Heart left ventricle (tissue), 16 donors: ENCODE measurements around the gene CSNK1D. TPM values are rescaled to one million over a fixed set of nuclear protein-coding genes. Genes with fewer than 3 reads are reported as not detected.

ENCODE experiments used
- ATAC-seq, 4 donors: fragments of 200-7000 bp; cut with Tn5 transposase; one replicate each; pipeline ENCODE4 v1.9.1; 2020 to 2022; ENCODE audit warnings: moderate library complexity in 4 of 4, mild to moderate bottlenecking in 3 of 4, moderate number of reproducible peaks in 1 of 4
- DNase-seq, 5 donors: peaks; one replicate each; pipeline ENCODE4 v3.0.0-alpha.2; 2020
- H3K27ac ChIP-seq, 12 donors: fragments of 200-600 bp; sonication (generic) in 4 of 12; one replicate each; pipeline versions ENCODE4 v1.5.0 to v1.8.0; 2016 to 2022; ENCODE audit warnings: mild to moderate bottlenecking in 2 of 12
- H3K27me3 ChIP-seq, 9 donors: fragments of 200-600 bp; sonication (generic) in 2 of 9; one replicate each; pipeline versions ENCODE4 v1.5.1 to v1.8.0; 2016 to 2022; ENCODE audit warnings: mild to moderate bottlenecking in 3 of 9
- H3K36me3 ChIP-seq, 9 donors: fragments of 200-600 bp; sonication (generic) in 2 of 9; one replicate each; pipeline versions ENCODE4 v1.5.0 to v1.8.0; 2018 to 2022; ENCODE audit warnings: mild to moderate bottlenecking in 2 of 9
- H3K4me1 ChIP-seq, 12 donors: fragments of 200-600 bp; sonication (generic) in 4 of 12; one replicate each; pipeline versions ENCODE4 v1.5.0 to v1.8.0; 2016 to 2022; ENCODE audit warnings: mild to moderate bottlenecking in 3 of 12
- H3K4me3 ChIP-seq, 12 donors: fragments of 200-600 bp; sonication (generic) in 4 of 12; one replicate each; pipeline versions ENCODE4 v1.5.0 to v1.8.0; 2017 to 2022; ENCODE audit warnings: mild to moderate bottlenecking in 9 of 12, moderate library complexity in 4 of 12
- H3K9me3 ChIP-seq, 12 donors: fragments of 200-600 bp; sonication (generic) in 4 of 12; one replicate each; pipeline versions ENCODE4 v1.5.0 to v1.8.0; 2016 to 2022; ENCODE audit warnings: mild to moderate bottlenecking in 1 of 12
- CTCF ChIP-seq, 12 donors: fragments of 200-600 bp; sonication (generic) in 4 of 12; IDR thresholded peaks; one replicate each; pipeline versions ENCODE4 v1.5.0 to v1.8.0; 2018 to 2022; ENCODE audit warnings: antibody characterized with exemption in 12 of 12, mild to moderate bottlenecking in 5 of 12
- POLR2A ChIP-seq, 2 donors: fragments of 450-650 bp; IDR thresholded peaks; one replicate each; pipeline ENCODE4 v1.6.1; 2017; ENCODE audit warnings: antibody characterized with exemption in 2 of 2, mild to moderate bottlenecking in 2 of 2, moderate library complexity in 2 of 2
- WGBS, 4 donors: extraction: QIAGEN DNeasy Blood & Tissue Kit in 2 of 4; methylation state at CpG; one replicate each; pipeline versions ENCODE4 v1.1.5 to v1.1.7; 2013 to 2018; 5-methylcytosine and 5-hydroxymethylcytosine counted together
- intact Hi-C, 10 donors: fragments of 100-400 bp; cut with DNase I; formaldehyde crosslinking; loops; one replicate each; pipeline versions ENCODE4 v1.11.1 to v1.14.2; 2022
- polyA plus RNA-seq, 2 donors: library from polyadenylated mRNA; stranded (reverse); fragments of 200-250 nt; gene quantifications; one replicate each; pipeline ENCODE4 v1.2.3, GENCODE V29; 2013
- total RNA-seq, 9 donors: library from RNA; depleted of rRNA in 2 of 9; stranded (reverse); fragments of >200 nt in 2 of 9; fragmentation: NEBNext Ultra II Directional in 3 of 9; extraction: Animal tissue kit (Norgen Biotek cat#: 25700) in 3 of 9; gene quantifications; one replicate each; pipeline versions ENCODE4 v1.1.0 to v1.2.4, GENCODE V29; 2016 to 2023
- donor health status: ischemic (EF 13 %, LVEDD 7.1; RV severe dilation, severe dysfunction).
- donor health status: healthy with polysubstance abuse.
- donor health status: DM: no; HTN: yes; CAD: no.
- donor health status: DM: no; HTN: no; CAD: no.
- donor health status: ischemic (EF 25% LVEDD 6.9; RV normal size, moderate dysfunction).
- donor health status: ischemic (EF 25% LVEDD 5.7; RV mildly dilated, moderate dysfunction).
- donor health status: healthy.
- donor health status: DM: yes; HTN: yes; CAD: no.
- donor health status: ischemic (EF 35%, LVEDD 5.7; RV mildly dilated, moderate dysfunction).
- donor health status: nonischemic (EF 11% LVEDD 7.7; RV severe dilation, severe dysfunction).
- donor health status: DM: yes; HTN: yes; CAD: no.
- donor health status: PGD.
- donor health status: ischemic (EF 29% LVEDD 5.4; RV normal size, mild dysfunction).
- donor health status: nonischemic (EF 23%, LVEDD 6.1; RV moderate dilation, normal function).

Gene CSNK1D
- total and polyA plus RNA-seq, 11 donors, result 38.4 to 88.1 (median 66.1) TPM

DNA sequence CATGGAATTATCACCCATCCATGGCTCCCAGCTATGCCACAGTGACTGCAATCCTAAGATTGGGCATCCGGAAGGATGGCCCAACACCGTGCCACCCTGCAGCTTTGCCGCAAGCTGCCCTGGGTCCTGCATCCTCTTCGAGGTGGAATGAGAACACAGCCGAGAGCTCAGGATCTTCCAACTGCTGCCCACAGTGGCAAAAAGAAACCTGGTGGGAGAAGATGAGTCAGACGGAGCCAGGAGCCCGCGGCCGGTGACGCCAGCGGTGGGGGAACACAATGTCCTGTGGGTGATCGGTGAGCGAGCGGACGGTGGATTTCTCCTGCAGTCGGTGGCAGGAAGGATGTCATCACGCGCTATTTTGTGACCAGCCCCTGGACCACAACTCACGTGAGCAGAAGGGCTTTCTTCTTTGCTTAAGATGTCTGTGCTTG is 23.8 kb upstream of the CSNK1D start:
- peaks cover 6 to 72% (median 22%) of the 10 kb centered on the region in 12 donors for H3K4me1 ChIP-seq
- H3K4me3 ChIP-seq, result peak overlapping the region in 11 of 12 donors; percentile 19 to 61 (median 51)
- peaks cover 0 to 2% (median 0%) of the 10 kb centered on the region in 9 donors for H3K27me3 ChIP-seq
- peak overlapping the region; percentile 77 to 98 (median 90) for H3K27ac ChIP-seq
- TF ChIP-seq POLR2A (IDR thresholded peaks at IDR 0.05), result no peak
- TF ChIP-seq CTCF (IDR thresholded peaks at IDR 0.05), result no peak
- no peaks in the 10 kb centered on the region for H3K36me3 ChIP-seq
- H3K9me3 ChIP-seq, result no peaks in the 10 kb centered on the region
- peak; percentile 1 to 50 (median 18) for ATAC-seq
- 47 to 61% (median 53%) methylated on average over 19 of the region's 19 CpGs for WGBS, 4 donors
- intact Hi-C loops, result loop anchor here in 2 of 10 donors (10.0 kb wide), 2 partner anchors 52 to 62 kb away; no protein-coding TSS in a partner anchor
- peak; percentile 65 to 89 (median 78) for DNase-seq

DNA sequence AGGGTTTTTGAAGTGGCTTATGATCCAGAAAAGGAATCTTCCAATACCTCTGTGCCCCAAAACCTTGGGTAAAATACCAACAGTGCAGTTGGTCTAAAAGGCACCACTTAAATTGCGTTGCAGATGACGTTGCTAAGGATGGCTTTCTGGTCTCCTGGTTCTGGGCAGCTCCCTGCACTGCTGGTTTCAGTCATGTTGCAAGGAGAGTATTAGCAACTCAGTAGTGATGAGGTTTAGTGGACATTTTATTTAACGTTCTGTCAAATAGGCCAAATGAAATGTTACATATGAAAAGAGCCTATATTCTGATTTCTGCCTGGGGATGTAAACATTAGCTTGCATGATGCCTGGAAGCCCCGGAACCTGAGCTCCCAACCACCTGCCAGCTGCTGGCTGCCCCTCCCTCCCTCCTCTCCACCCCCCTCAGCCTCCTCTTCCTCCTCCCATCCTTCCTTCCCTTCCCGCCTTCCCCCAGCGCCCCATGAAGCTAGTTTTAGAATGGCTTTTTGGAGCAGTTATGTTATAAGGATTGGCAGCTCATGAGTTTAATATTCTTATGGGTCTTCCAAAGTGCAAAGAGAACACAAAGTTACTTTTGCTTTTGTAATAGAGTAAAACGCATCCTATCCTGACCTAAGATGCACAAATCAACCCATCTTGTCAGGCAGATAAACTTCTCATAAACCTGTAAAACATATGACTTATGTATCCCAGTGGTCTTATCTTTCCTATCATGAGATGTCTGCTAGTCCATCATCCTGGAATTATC is 23.2 kb upstream of the CSNK1D start:
- no peak for DNase-seq
- no peak for ATAC-seq
- no peaks in the 10 kb centered on the region for H3K27me3 ChIP-seq
- H3K4me3 ChIP-seq, result peak overlapping the region in 8 of 12 donors; percentile 47 to 61 (median 54)
- TF ChIP-seq CTCF (IDR thresholded peaks at IDR 0.05) (no peak), POLR2A (IDR thresholded peaks at IDR 0.05) (no peak)
- peaks cover 6 to 75% (median 27%) of the 10 kb centered on the region in 12 donors for H3K4me1 ChIP-seq
- WGBS, 4 donors, result 45 to 57% (median 50%) methylated on average over 7 of the region's 7 CpGs
- H3K36me3 ChIP-seq, result no peaks in the 10 kb centered on the region
- H3K9me3 ChIP-seq, result no peaks in the 10 kb centered on the region
- intact Hi-C loops, result loop anchor here in 2 of 10 donors (10.0 kb wide), 2 partner anchors 52 to 62 kb away; no protein-coding TSS in a partner anchor
- peak overlapping the region; percentile 77 to 98 (median 90) for H3K27ac ChIP-seq

DNA sequence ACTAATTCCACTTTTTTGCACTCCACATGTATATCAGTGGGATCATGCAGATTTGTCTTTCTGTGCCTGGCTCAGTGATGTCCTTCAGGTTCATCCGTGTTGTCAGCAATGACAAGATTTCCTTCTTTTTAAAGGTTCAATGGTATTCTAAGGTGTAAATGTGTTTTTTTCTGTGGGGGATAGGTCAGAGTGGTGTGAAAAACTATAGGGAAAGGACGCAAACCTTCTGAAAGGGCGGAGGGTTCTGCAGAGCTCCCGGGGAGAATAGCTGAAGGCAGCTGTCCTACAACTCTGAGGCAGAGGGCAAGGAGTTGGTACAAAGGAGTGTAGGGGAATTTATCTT is 21.9 kb upstream of the CSNK1D start:
- WGBS, 4 donors, result 73 to 83% (median 81%) methylated on average over 4 of the region's 4 CpGs
- no peak overlapping the region for H3K4me3 ChIP-seq

More for the DNA sequence above, 21.9 kb upstream of the CSNK1D start:
- TF ChIP-seq POLR2A (IDR thresholded peaks at IDR 0.05) (no peak), CTCF (IDR thresholded peaks at IDR 0.05) (no peak)
- Histone ChIP-seq H3K36me3 (no peaks in the 10 kb centered on the region), H3K9me3 (no peaks in the 10 kb centered on the region), H3K27ac (no peak overlapping the region), H3K4me1 (peaks cover 6 to 68% (median 25%) of the 10 kb centered on the region in 12 donors), H3K27me3 (no peaks in the 10 kb centered on the region)
- no peak for DNase-seq
- intact Hi-C loops, result loop anchor here in 2 of 10 donors (10.0 kb wide), 2 partner anchors 51 to 61 kb away; no protein-coding TSS in a partner anchor
- ATAC-seq, result no peak
